GM12873 (cell line): ENCODE measurements around the gene NR1D2.

ENCODE experiments used
- CTCF ChIP-seq: IDR thresholded peaks from 2 replicates; pipeline ENCODE4 v1.5.1; 2012; ENCODE audit warnings: low read depth, mild to moderate bottlenecking, moderate library complexity, low read length, control low read depth; ENCODE audit not compliant: insufficient read depth; ENCODE audit errors: missing control alignments

The NR1D2 gene

GRCh38 chr3:23969393-23969792 lies 24.3 kb downstream of the NR1D2 start:
- TF ChIP-seq CTCF, result no peak

- TF ChIP-seq CTCF, result no peak
Observed at GRCh38 chr3:23971684-23972083, 26.6 kb downstream of the NR1D2 start.

- TF ChIP-seq CTCF, result no peak
Observed at GRCh38 chr3:23976555-23976954, 31.5 kb downstream of the NR1D2 start.

GRCh38 chr3:23979569-23979968 lies 34.5 kb downstream of the NR1D2 start:
- TF ChIP-seq CTCF, result no peak

- TF ChIP-seq CTCF, result no peak
Observed at GRCh38 chr3:23981136-23981535, 36.0 kb downstream of the NR1D2 start.

GRCh38 chr3:23981955-23982354 lies 36.9 kb downstream of the NR1D2 start:
- no peak for TF ChIP-seq CTCF

GRCh38 chr3:23984934-23985333 lies 39.8 kb downstream of the NR1D2 start:
- TF ChIP-seq CTCF, result no peak
